H9 (cell line): Measurements from ENCODE around the gene SH3GL1. TPM values are rescaled to one million over a fixed set of nuclear protein-coding genes. Genes with fewer than 3 reads are reported as not detected.
A peak's percentile ranks its signal among the peaks of the same experiment; 100 is the strongest.

Source experiments
- DNase-seq: peaks from one replicate; pipeline ENCODE4 v3.0.0-alpha.2; 2017
- H2AFZ ChIP-seq: one replicate; pipeline ENCODE4 v1.6.1; 2013; ENCODE audit warnings: mild to moderate bottlenecking, low read length, control low read depth, moderate library complexity
- H2AK5ac ChIP-seq: 2 replicates; pipeline ENCODE4 v1.6.1; 2013; ENCODE audit warnings: low read length, control low read depth, mixed read lengths; ENCODE audit not compliant: insufficient read length
- H2BK120ac ChIP-seq: one replicate; pipeline ENCODE4 v1.6.1; 2013; ENCODE audit warnings: low read depth, mild to moderate bottlenecking, low read length, control low read depth, inconsistent platforms; ENCODE audit not compliant: poor library complexity, severe bottlenecking
- H2BK12ac ChIP-seq: 2 replicates; pipeline ENCODE4 v1.6.1; 2013; ENCODE audit warnings: low read length, control low read depth, mixed read lengths, low read depth; ENCODE audit not compliant: insufficient read length
- H2BK15ac ChIP-seq: 2 replicates; pipeline ENCODE4 v1.6.1; 2013; ENCODE audit warnings: low read depth, low read length, control low read depth
- H2BK20ac ChIP-seq: one replicate; pipeline ENCODE4 v1.6.1; 2013; ENCODE audit warnings: low read depth, mild to moderate bottlenecking, low read length, control low read depth, inconsistent platforms; ENCODE audit not compliant: poor library complexity, severe bottlenecking
- H2BK5ac ChIP-seq: 2 replicates; pipeline ENCODE4 v1.6.1; 2013; ENCODE audit warnings: low read length, control low read depth, mixed read lengths; ENCODE audit not compliant: insufficient read length
- H3K14ac ChIP-seq: 2 replicates; pipeline ENCODE4 v1.6.1; 2013; ENCODE audit warnings: low read length, control low read depth; ENCODE audit not compliant: insufficient read depth
- H3K18ac ChIP-seq: 2 replicates; pipeline ENCODE4 v1.6.1; 2013; ENCODE audit warnings: low read depth, mild to moderate bottlenecking, mixed read lengths, low read length, control low read depth; ENCODE audit not compliant: insufficient read length
- H3K23ac ChIP-seq: 2 replicates; pipeline ENCODE4 v1.6.1; 2013; ENCODE audit warnings: low read length, control low read depth, mixed read lengths, low read depth; ENCODE audit not compliant: insufficient read length
- H3K23me2 ChIP-seq: 2 replicates; pipeline ENCODE4 v1.6.1; 2013; ENCODE audit warnings: low read depth, mild to moderate bottlenecking, mixed read lengths, low read length, control low read depth; ENCODE audit not compliant: insufficient read length, poor library complexity, severe bottlenecking
- H3K27ac ChIP-seq: 2 replicates; pipeline ENCODE4 v1.5.1; 2013; ENCODE audit warnings: low read length, control low read depth, mixed read lengths, low read depth; ENCODE audit not compliant: insufficient read length
- H3K27me3 ChIP-seq: 2 replicates; pipeline ENCODE4 v1.6.1; 2013; ENCODE audit warnings: low read length, control low read depth, inconsistent platforms; ENCODE audit not compliant: insufficient read depth
- H3K4ac ChIP-seq: 2 replicates; pipeline ENCODE4 v1.6.1; 2013; ENCODE audit warnings: low read depth, mild to moderate bottlenecking, control low read depth, inconsistent platforms, low read length, moderate library complexity
- H3K4me1 ChIP-seq: 2 replicates; pipeline ENCODE4 v1.6.1; 2013; ENCODE audit warnings: low read length, control low read depth, inconsistent platforms; ENCODE audit not compliant: insufficient read depth
- H3K4me2 ChIP-seq: 2 replicates; pipeline ENCODE4 v1.6.1; 2013; ENCODE audit warnings: low read length, control low read depth, mixed read lengths; ENCODE audit not compliant: insufficient read length, insufficient read depth
- H3K56ac ChIP-seq: 2 replicates; pipeline ENCODE4 v1.6.1; 2013; ENCODE audit warnings: low read depth, mild to moderate bottlenecking, mixed read lengths, low read length, control low read depth; ENCODE audit not compliant: insufficient read length
- H3K79me1 ChIP-seq: 2 replicates; pipeline ENCODE4 v1.6.1; 2013; ENCODE audit warnings: low read depth, mild to moderate bottlenecking, moderate library complexity, low read length, control low read depth, inconsistent platforms; ENCODE audit not compliant: insufficient read depth, poor library complexity, severe bottlenecking
- H3K79me2 ChIP-seq: 2 replicates; pipeline ENCODE4 v1.6.1; 2013; ENCODE audit warnings: low read length, control low read depth, inconsistent platforms; ENCODE audit not compliant: insufficient read depth
- H3K9ac ChIP-seq: 2 replicates; pipeline ENCODE4 v1.6.1; 2013; ENCODE audit warnings: low read length, control low read depth, mixed read lengths; ENCODE audit not compliant: insufficient read length; ENCODE audit errors: extremely low read depth
- H3K9me3 ChIP-seq: one replicate; pipeline ENCODE4 v1.6.1; 2013; ENCODE audit warnings: low read depth, low read length, inconsistent platforms; ENCODE audit not compliant: control insufficient read depth
- H3T11ph ChIP-seq: one replicate; pipeline ENCODE4 v1.6.1; 2013; ENCODE audit warnings: mild to moderate bottlenecking, low read length, control low read depth, inconsistent platforms
- H4K20me1 ChIP-seq: one replicate; pipeline ENCODE4 v1.6.1; 2013; ENCODE audit not compliant: control insufficient read depth, insufficient read length, insufficient read depth
- H4K5ac ChIP-seq: 2 replicates; pipeline ENCODE4 v1.6.1; 2013; ENCODE audit warnings: low read depth, mild to moderate bottlenecking, mixed read lengths, low read length, control low read depth; ENCODE audit not compliant: insufficient read length
- H4K8ac ChIP-seq: replicated peaks from 2 replicates; pipeline ENCODE4 v1.6.1; 2013; ENCODE audit warnings: low read length, control low read depth, mixed read lengths, low read depth; ENCODE audit not compliant: insufficient read length
- H4K91ac ChIP-seq: 2 replicates; pipeline ENCODE4 v1.6.1; 2013; ENCODE audit warnings: low read depth, mild to moderate bottlenecking, moderate library complexity, mixed read lengths, low read length, control low read depth; ENCODE audit not compliant: insufficient read length
- H3K27ac Mint-ChIP-seq, 3 experiments: 2 replicates in 2 of 3; 3 replicates in 1 of 3; pipeline ENCODE4 v1.8.0; 2020 to 2021; ENCODE audit warnings: mixed read lengths in 3 of 3, mild to moderate bottlenecking in 1 of 3, moderate library complexity in 1 of 3
- H3K27me3 Mint-ChIP-seq: 2 replicates; pipeline ENCODE4 v1.8.0; 2021; ENCODE audit warnings: low read depth, mild to moderate bottlenecking, moderate library complexity, mixed read lengths
- H3K36me3 Mint-ChIP-seq, 3 experiments: 2 replicates in 2 of 3; 3 replicates in 1 of 3; pipeline ENCODE4 v1.8.0; 2020 to 2021; ENCODE audit warnings: low read depth in 3 of 3, mixed read lengths in 3 of 3; ENCODE audit not compliant: insufficient read depth in 1 of 3
- H3K4me1 Mint-ChIP-seq, 2 experiments: 2 replicates each; pipeline ENCODE4 v1.8.0; 2020; ENCODE audit warnings: mixed read lengths in 2 of 2
- H3K4me3 Mint-ChIP-seq, 2 experiments: 2 replicates in 1 of 2; 3 replicates in 1 of 2; pipeline ENCODE4 v1.8.0; 2020 to 2021; ENCODE audit warnings: mild to moderate bottlenecking in 2 of 2, mixed read lengths in 2 of 2, moderate library complexity in 1 of 2
- H3K9me3 Mint-ChIP-seq, 2 experiments: 2 replicates in 1 of 2; 3 replicates in 1 of 2; pipeline ENCODE4 v1.8.0; 2020; ENCODE audit warnings: mild to moderate bottlenecking in 2 of 2, mixed read lengths in 2 of 2, moderate library complexity in 1 of 2
- WGBS: extraction: QIAGEN DNeasy Blood & Tissue Kit; methylation state at CpG from one replicate; pipeline ENCODE4 v1.1.7; 2013; ENCODE audit warnings: missing lambda C conversion rate, low lambda C conversion rate, mixed read lengths; ENCODE audit not compliant: insufficient read length; ENCODE audit errors: extremely low coverage; 5-methylcytosine and 5-hydroxymethylcytosine counted together
- total RNA-seq: library from RNA; stranded (reverse); gene quantifications from 2 replicates; pipeline ENCODE4 v1.2.1, GENCODE V29; 2021
- TF ChIP-seq, protein P1 (sequence below): fragments of 200-600 bp; sonication (generic); conservative IDR thresholded peaks from 3 replicates; pipeline ENCODE4 v1.8.0; 2021; ENCODE audit warnings: antibody characterized with exemption, mild to moderate bottlenecking

The SH3GL1 gene
- total RNA-seq, 1 experiment from 2014 or later: 85.5 TPM

- Histone ChIP-seq H3K4me2 (no peak overlapping the region), H3K4me1 (peaks cover 8% of the 10 kb centered on the region; the same call in 1 of the 2 replicates), H4K5ac (no peak overlapping the region), H2AFZ (no peak overlapping the region), H4K91ac (no peak overlapping the region), H3K9me3 (no peaks in the 10 kb centered on the region), H3K56ac (no peak overlapping the region), H3K23me2 (no peaks in the 10 kb centered on the region), H2BK12ac (no peak overlapping the region), H3K27me3 (no peaks in the 10 kb centered on the region), H3K9ac (no peak overlapping the region), H2BK5ac (no peak overlapping the region), H3K79me2 (peaks cover 1% of the 10 kb centered on the region; the same call in 1 of the 2 replicates), H3K18ac (no peak overlapping the region), H3K14ac (0 out of 2 replicates have a peak overlapping the region, but pooled peaks have one; percentile 2), H3K4ac (no peak overlapping the region), H2AK5ac (no peak overlapping the region), H3K27ac (no peak overlapping the region), H3T11ph (no peak overlapping the region), H2BK120ac (no peak overlapping the region), H2BK15ac (no peak overlapping the region), H3K23ac (no peak overlapping the region), H4K20me1 (peaks cover 5% of the 10 kb centered on the region), H2BK20ac (no peak overlapping the region), H4K8ac (no peak overlapping the region), H3K79me1 (peaks cover 7% of the 10 kb centered on the region)
- Mint-ChIP-seq H3K9me3 (no peaks in the 10 kb centered on the region), H3K4me1 (peaks cover 38 to 51% of the 10 kb centered on the region in 2 experiments), H3K4me3 (no peak overlapping the region), H3K36me3 (no peaks in the 10 kb centered on the region; a peak in 1 of 7 replicates), H3K27me3 (peaks cover 2% of the 10 kb centered on the region; the same call in 1 of the 2 replicates), H3K27ac (peak overlapping the region in 2 of 3 experiments; percentile 96; a peak in 5 of 7 replicates)
- no peak for DNase-seq
- WGBS: no CpG with 5 or more reads among the region's 23 CpGs
- TF ChIP-seq, protein P1, sequence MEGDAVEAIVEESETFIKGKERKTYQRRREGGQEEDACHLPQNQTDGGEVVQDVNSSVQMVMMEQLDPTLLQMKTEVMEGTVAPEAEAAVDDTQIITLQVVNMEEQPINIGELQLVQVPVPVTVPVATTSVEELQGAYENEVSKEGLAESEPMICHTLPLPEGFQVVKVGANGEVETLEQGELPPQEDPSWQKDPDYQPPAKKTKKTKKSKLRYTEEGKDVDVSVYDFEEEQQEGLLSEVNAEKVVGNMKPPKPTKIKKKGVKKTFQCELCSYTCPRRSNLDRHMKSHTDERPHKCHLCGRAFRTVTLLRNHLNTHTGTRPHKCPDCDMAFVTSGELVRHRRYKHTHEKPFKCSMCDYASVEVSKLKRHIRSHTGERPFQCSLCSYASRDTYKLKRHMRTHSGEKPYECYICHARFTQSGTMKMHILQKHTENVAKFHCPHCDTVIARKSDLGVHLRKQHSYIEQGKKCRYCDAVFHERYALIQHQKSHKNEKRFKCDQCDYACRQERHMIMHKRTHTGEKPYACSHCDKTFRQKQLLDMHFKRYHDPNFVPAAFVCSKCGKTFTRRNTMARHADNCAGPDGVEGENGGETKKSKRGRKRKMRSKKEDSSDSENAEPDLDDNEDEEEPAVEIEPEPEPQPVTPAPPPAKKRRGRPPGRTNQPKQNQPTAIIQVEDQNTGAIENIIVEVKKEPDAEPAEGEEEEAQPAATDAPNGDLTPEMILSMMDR: no peak
These were observed 23.2 kb downstream of the SH3GL1 start for GRCh38 chr19:4376991-4377781.
